Stimulated activated CD4-positive, alpha-beta T cell treated with anti-CD3 and anti-CD28 coated beads, Interleukin-1b, Interleukin-23, amount 100 ng/mL, for 24 hours (primary cell): ENCODE measurements around the gene TLK1.

Experiments
- DNase-seq, 4 experiments: peaks; one replicate each; pipeline ENCODE4 v3.0.0-alpha.2; 2020; ENCODE audit warnings: low read depth in 4 of 4, low spot score in 1 of 4

The TLK1 gene

GRCh38 chr2:171160119-171160955, at the start of gene TLK1:
TSS of gene TLK1 (minus strand) at chr2:171160893. CDS start at chr2:171160428, 465 bp downstream.
- peak; percentile 37 to 62 (median 52) for DNase-seq

DNA sequence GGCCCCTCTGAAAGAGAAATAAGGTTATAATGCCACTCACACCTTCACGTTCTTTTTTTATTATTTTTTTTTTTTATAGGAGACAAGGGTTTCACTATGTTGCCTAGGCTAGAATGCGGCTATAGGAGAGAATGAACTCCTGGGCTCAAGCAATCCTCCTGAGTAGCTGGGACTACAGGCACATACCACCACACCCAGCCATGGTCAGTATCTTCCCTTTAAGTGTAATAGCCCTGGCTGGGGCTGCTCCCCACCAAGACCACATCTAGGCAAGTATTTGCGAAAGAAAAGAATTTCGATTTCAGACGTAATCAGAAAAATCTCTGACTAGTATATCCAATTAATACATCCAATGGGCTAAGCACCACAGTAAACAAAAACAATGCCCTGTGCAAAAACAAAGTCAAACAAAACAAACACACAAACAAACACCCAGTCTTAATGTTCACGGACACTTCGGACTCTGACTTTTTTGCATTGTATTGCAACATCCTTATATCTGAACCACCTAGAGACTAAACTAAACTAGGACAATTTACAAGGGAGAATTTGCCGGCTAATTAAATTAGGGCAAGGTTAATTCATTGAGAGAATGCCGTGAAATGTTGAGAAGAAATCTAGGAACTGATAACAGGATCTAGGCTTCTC, 49.6 kb upstream of the TLK1 start:
- DNase-seq: no peak

GRCh38 chr2:171208657-171209056, 48.0 kb upstream of the TLK1 start:
- DNase-seq: no peak

GRCh38 chr2:171206422-171207115, 45.9 kb upstream of the TLK1 start:
- no peak for DNase-seq

DNA sequence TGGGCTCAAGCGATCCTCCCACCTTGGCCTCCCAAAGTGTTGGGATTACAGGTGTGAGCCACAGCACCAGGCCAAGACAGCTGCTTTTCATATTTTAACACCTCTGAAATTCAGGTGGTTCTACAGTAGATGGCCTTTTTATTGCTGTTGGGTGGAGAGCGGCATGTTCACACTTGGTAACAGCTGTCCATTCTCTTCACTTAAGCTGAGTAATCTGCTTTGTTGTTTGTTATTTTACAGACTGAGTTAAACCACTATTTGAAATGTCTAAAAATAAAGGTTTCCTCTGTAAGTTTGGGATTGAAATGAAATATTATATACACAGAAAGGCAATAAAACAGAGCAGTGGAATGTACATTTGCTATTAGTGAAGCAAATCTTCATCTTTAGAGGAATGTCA, 44.9 kb upstream of the TLK1 start:
- DNase-seq: no peak

DNA sequence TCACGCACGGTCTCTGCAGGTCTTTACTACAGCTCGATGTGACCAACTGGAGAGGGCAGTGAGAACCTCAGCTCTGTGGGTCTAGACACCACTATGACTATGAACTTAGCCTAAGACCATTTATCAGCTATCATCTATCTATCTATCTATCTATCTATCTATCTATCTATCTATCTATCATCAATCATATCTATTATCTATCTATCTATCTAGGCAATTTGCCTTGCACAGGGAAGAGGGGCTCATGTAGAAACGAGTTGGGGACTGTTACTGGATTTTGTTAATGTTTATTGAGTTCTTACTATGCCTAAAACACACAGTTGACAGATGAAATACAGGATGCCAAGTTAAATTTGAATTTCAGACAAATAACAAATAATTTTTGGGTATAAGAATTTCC, 41.1 kb upstream of the TLK1 start:
- DNase-seq: no peak

GRCh38 chr2:171201271-171201670, 40.6 kb upstream of the TLK1 start:
- DNase-seq: no peak

GRCh38 chr2:171200469-171200868, 39.8 kb upstream of the TLK1 start:
- DNase-seq: no peak

- DNase-seq: no peak
These were observed 30.3 kb upstream of the TLK1 start for GRCh38 chr2:171191021-171191420.

GRCh38 chr2:171187819-171188218, 27.1 kb upstream of the TLK1 start:
- no peak for DNase-seq

GRCh38 chr2:171187177-171187576, 26.5 kb upstream of the TLK1 start:
- no peak for DNase-seq

DNA sequence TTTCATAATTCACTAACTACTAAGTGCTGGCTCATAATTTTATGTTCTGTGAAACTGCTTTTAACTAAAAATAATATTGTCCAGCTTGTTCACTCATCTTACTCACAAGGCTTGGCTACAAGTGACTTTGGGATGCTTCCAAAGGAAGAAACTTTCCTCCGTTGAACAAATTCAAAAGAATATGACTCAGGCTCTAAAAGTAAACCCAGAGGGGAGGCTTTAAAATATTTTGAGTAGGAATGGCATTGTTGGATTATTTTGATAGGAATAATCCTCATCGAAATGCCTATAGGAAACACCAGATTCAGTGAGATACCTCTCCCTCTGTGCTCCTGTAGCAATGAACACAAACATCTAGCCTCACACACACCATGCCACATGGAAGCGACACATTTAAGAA, 25.2 kb upstream of the TLK1 start:
- DNase-seq: no peak

DNA sequence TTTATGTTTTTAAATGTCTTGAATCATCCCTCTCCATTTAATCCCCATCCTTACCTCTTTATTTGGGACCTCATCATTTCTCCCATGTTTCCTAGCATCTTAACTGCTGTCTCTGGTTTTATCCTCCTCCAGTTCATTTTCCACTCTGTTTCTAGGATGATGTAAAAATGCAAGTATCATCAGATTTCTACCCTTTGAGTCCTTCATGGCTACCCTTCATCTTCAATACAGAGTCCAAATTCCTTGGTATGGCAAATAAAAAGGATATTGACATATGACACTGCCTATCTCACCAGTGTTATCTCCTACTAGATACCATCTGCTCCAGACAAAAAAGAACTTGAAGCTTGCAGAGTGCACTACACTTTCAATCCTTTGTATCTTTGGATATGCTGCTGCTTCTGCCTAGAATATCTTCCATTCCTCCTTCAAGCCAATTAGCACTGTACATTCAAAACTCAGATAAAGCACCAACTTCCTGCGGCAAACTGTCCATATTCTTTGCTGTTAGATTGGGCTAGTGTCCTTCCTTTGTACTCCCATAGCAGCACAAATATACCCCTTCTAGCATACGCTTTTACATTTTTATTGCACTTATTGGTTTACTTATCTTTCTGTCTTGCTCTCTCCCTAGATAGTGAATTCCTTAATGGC, 24.6 kb upstream of the TLK1 start:
- DNase-seq: no peak

DNA sequence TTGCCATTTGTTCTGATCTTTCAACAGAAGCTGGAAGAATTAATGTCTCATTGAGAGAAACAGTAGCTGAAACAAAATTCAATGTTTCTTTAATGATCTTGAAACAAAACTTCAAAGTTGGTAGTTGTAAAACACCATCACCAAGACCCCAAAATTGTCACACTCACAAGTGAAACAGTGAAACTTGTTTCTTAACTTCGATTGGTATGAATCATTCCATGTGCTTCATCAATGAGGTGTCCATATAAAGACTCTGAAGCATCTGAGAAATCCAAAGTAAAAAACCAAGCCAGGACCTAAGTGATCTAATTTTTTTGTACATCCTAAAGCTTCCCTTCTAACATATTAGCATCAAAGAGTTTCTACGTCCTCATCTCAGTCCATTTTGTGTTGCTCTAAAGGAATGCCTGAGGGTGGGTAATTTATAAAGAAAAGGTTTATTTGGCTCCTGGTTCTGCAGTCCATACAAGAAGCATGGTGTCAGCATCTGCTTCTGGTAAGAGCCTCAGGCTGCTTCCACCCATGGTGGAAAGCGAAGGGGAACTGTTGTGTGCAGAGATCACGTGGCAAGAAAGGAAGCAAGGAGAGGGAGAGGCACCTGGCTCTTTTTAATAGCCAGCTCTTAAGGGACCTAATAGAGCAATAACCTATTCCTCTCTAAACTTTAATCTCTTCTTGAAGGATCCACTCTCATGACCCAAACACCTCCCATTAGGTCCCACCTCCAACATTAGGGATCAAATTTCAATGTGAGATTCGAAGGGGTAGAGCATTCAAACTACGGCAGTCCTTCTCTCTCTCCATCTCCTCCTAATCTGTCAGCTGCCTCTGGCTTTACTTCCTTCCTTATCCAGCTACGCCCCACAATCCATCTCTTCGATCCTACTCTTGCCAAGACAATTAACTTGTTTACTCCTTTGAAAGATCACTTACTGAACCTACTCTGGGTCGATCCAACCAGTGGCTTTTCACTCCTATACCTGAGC, 20.7 kb upstream of the TLK1 start:
- DNase-seq: no peak

- DNase-seq: no peak
These were observed 19.7 kb upstream of the TLK1 start for GRCh38 chr2:171180229-171180930.

DNA sequence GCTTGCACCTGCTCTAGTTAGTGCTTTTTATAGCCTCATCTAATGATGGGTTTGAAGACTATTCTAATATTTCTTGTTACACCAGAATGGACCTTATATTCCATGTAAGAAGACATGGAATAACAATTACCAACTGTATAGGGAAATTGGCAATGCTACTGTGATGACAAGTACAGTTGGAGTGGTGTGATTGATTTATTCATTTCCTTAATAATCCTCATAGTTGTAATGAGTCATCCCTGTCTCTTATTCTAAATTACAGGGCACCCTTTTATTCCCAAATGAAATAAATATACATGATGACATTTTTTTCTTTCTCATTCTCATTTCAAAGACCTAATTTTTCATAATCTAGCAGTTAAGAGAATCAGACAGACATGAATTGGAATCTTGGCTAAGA, 18.3 kb upstream of the TLK1 start:
- no peak for DNase-seq

- DNase-seq: no peak
These were observed 15.8 kb upstream of the TLK1 start for GRCh38 chr2:171176516-171176915.

GRCh38 chr2:171174075-171174474, 13.4 kb upstream of the TLK1 start:
- no peak for DNase-seq

DNA sequence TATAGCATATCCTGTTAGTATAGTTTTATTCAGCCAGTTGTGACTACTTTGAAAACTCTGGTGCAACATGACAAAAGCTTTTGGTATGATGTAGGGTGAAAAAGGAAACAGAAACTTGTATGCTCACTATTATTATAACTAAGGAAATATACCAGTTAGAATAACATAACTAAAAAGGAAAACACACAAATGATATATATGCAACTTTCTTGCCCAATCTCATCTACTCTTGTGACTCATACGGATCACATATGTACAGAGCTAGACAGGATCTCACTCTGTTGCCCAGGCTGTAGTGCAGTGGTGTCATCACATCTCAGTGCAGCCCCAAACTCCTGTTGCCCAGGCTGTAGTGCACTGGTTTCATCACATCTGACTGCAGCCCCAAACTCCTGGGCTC, 12.4 kb upstream of the TLK1 start:
- no peak for DNase-seq

DNA sequence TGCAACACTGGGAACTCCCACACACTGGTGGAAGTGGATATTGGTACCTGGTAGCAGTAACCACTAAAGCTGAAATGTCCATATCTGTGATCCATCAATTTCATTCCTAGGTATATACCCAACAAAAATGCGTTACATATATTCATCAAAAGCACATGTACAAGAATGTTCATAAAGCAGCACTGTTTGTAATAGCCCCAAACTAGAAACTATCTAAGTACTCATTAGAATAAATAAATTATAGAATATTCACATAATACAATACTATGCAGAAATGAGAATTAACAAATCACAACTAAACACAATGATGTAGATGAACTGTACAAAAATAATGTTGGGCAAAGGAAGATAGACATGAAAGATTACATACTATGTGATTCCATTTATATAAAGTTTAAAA, 11.1 kb upstream of the TLK1 start:
- DNase-seq: no peak
